ENCODE measurements around the gene CD248.

CD248 gene

GRCh38 chr11:66294626-66295620 is 21.9 kb downstream of the CD248 start:
- no peaks in the 10 kb centered on the region for H3K9me3 ChIP-seq (ENCODE audit: control insufficient read depth, insufficient read depth, low read depth, low read length)
- ChIA-PET POLR2A (no interaction called here), CTCF (no interaction called here)
- H3K27ac ChIP-seq (ENCODE audit: extremely low read depth, low read depth, low read length), result no peak overlapping the region
- no peak overlapping the region for H3K4me3 ChIP-seq (ENCODE audit: low read depth, low read length)
- H3K36me3 ChIP-seq (ENCODE audit: control insufficient read depth in 2 of 2, insufficient read depth in 1 of 2, low read length in 2 of 2), result no peaks in the 10 kb centered on the region
- no peaks in the 10 kb centered on the region for H3K4me1 ChIP-seq (ENCODE audit: control insufficient read depth, insufficient read depth, low read length)
- no peak for TF ChIP-seq ZNF624 (tag by site-specific recombination; IDR thresholded peaks at IDR 0.05)
- no peak for TF ChIP-seq KLF9 (tag by site-specific recombination; IDR thresholded peaks at IDR 0.05; ENCODE audit: low read depth)
- no peak for TF ChIP-seq ZNF768 (tag by site-specific recombination; IDR thresholded peaks at IDR 0.05)
- no peak for TF ChIP-seq ELK4 (IDR thresholded peaks at IDR 0.05; ENCODE audit: borderline replicate concordance, low read depth, low read length)
- no peak for TF ChIP-seq ZNF350 (tag by site-specific recombination; IDR thresholded peaks at IDR 0.05)
- TF ChIP-seq ZNF747 (tag by site-specific recombination; IDR thresholded peaks at IDR 0.05), result no peak

GRCh38 chr11:66293777-66294625 is 22.8 kb downstream of the CD248 start:
- CTCF ChIA-PET, result no interaction called here

DNA sequence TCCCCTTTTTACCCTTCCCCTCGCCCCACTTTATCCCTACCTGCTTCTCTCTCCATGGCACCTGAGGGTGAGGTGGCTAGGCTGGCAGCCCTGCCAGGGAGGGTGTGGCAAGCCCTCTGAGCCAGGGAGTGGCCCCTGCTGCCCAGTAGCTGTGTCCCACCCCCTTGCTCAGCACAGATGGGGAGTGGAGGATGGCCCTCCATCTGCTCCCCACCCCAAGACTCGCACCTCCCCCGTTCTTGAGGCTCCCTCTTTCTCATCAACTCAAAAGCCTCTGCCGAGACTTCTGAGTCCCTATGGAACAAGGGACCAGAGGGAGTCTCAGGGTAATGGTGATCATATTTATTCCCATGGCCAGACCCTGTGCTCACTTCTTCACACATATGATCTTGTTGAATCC is 23.5 kb downstream of the CD248 start:
- H3K9me3 ChIP-seq (ENCODE audit: control insufficient read depth, insufficient read depth, low read depth, low read length), result no peaks in the 10 kb centered on the region
- no peaks in the 10 kb centered on the region for H3K36me3 ChIP-seq (ENCODE audit: control insufficient read depth in 2 of 2, insufficient read depth in 1 of 2, low read length in 2 of 2)
- POLR2A ChIA-PET, result no interaction called here
- CTCF ChIA-PET, result no interaction called here
- H3K27ac ChIP-seq (ENCODE audit: extremely low read depth, low read depth, low read length), result no peak overlapping the region
- H3K4me1 ChIP-seq (ENCODE audit: control insufficient read depth, insufficient read depth, low read length), result no peaks in the 10 kb centered on the region
- H3K4me3 ChIP-seq (ENCODE audit: low read depth, low read length), result no peak overlapping the region
- TF ChIP-seq ZNF555 (tag by site-specific recombination; conservative IDR thresholded peaks at IDR 0.05), result no peak
- no peak for TF ChIP-seq ZNF274 (IDR thresholded peaks at IDR 0.05; ENCODE audit: low read length)
- no peak for TF ChIP-seq ZNF274 (tag by site-specific recombination; IDR thresholded peaks at IDR 0.05; ENCODE audit: borderline replicate concordance)
- no peak for TF ChIP-seq ZNF776 (tag by site-specific recombination; IDR thresholded peaks at IDR 0.05; ENCODE audit: borderline replicate concordance)
- TF ChIP-seq, protein P1, sequence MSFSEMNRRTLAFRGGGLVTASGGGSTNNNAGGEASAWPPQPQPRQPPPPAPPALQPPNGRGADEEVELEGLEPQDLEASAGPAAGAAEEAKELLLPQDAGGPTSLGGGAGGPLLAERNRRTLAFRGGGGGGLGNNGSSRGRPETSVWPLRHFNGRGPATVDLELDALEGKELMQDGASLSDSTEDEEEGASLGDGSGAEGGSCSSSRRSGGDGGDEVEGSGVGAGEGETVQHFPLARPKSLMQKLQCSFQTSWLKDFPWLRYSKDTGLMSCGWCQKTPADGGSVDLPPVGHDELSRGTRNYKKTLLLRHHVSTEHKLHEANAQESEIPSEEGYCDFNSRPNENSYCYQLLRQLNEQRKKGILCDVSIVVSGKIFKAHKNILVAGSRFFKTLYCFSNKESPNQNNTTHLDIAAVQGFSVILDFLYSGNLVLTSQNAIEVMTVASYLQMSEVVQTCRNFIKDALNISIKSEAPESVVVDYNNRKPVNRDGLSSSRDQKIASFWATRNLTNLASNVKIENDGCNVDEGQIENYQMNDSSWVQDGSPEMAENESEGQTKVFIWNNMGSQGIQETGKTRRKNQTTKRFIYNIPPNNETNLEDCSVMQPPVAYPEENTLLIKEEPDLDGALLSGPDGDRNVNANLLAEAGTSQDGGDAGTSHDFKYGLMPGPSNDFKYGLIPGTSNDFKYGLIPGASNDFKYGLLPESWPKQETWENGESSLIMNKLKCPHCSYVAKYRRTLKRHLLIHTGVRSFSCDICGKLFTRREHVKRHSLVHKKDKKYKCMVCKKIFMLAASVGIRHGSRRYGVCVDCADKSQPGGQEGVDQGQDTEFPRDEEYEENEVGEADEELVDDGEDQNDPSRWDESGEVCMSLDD (tag by site-specific recombination; IDR thresholded peaks at IDR 0.05), result no peak
- TF ChIP-seq ZNF654 (tag by site-specific recombination; IDR thresholded peaks at IDR 0.05; ENCODE audit: low read depth), result no peak
- TF ChIP-seq, protein P2, sequence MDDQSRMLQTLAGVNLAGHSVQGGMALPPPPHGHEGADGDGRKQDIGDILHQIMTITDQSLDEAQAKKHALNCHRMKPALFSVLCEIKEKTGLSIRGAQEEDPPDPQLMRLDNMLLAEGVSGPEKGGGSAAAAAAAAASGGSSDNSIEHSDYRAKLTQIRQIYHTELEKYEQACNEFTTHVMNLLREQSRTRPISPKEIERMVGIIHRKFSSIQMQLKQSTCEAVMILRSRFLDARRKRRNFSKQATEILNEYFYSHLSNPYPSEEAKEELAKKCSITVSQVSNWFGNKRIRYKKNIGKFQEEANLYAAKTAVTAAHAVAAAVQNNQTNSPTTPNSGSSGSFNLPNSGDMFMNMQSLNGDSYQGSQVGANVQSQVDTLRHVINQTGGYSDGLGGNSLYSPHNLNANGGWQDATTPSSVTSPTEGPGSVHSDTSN (CRISPR knock-in tag; IDR thresholded peaks at IDR 0.05), result no peak
- TF ChIP-seq ZNF658 (tag by site-specific recombination; IDR thresholded peaks at IDR 0.05), result no peak
- TF ChIP-seq ZFP3 (tag by site-specific recombination; IDR thresholded peaks at IDR 0.05; ENCODE audit: low read depth), result no peak
- TF ChIP-seq ZNF580 (tag by site-specific recombination; IDR thresholded peaks at IDR 0.05), result no peak
- no peak for TF ChIP-seq RBAK (tag by site-specific recombination; IDR thresholded peaks at IDR 0.05)
- no peak for TF ChIP-seq OSR2 (tag by site-specific recombination; IDR thresholded peaks at IDR 0.05)
- no peak for TF ChIP-seq ZNF621 (tag by site-specific recombination; IDR thresholded peaks at IDR 0.05)

More at GRCh38 chr11:66293777-66294625, 22.8 kb downstream of the CD248 start:
- H3K9me3 ChIP-seq (ENCODE audit: control insufficient read depth, insufficient read depth, low read depth, low read length), result no peaks in the 10 kb centered on the region
- H3K27ac ChIP-seq (ENCODE audit: extremely low read depth, low read depth, low read length), result no peak overlapping the region
- H3K36me3 ChIP-seq (ENCODE audit: control insufficient read depth in 2 of 2, insufficient read depth in 1 of 2, low read length in 2 of 2), result no peaks in the 10 kb centered on the region
- TF ChIP-seq ZNF544 (tag by site-specific recombination; IDR thresholded peaks at IDR 0.05) (no peak), ZNF555 (tag by site-specific recombination; conservative IDR thresholded peaks at IDR 0.05) (no peak), ZSCAN5A (tag by site-specific recombination; IDR thresholded peaks at IDR 0.05) (no peak)
- no peak overlapping the region for H3K4me3 ChIP-seq (ENCODE audit: low read depth, low read length)
- POLR2A ChIA-PET, result interaction anchor here (0.5 kb wide), 1 partner anchor 480 kb away, joined by 3 read pairs; no protein-coding TSS in a partner anchor
- no peaks in the 10 kb centered on the region for H3K4me1 ChIP-seq (ENCODE audit: control insufficient read depth, insufficient read depth, low read length)
